ENCODE results near the gene KRTAP5-5.
"Not testable (repeated sequence)": the region's sequence is repeated elsewhere in the genome, so short reads cannot be mapped to it uniquely, and the experiment has no call there.

DNA sequence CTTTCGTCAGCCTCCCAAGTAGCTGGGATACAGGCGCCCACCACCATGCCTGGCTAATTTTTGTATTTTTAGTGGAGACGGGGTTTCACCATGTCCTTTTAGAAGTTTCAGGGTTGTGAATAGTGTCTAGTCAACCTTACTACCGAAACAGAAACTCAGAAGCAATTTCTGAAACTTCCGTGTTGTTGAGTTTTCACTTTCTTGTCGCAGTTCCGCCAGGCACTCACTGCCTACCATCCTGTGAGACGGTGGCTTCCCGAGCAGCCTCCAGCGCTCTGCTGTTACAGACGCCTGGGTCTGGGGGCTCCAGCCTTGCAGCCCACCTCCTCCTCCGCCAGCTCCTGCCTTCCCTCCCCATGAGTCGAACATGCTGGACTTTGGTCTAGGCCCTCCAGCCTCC lies 23.7 kb upstream of the KRTAP5-5 start:
- TF ChIP-seq, protein P1, sequence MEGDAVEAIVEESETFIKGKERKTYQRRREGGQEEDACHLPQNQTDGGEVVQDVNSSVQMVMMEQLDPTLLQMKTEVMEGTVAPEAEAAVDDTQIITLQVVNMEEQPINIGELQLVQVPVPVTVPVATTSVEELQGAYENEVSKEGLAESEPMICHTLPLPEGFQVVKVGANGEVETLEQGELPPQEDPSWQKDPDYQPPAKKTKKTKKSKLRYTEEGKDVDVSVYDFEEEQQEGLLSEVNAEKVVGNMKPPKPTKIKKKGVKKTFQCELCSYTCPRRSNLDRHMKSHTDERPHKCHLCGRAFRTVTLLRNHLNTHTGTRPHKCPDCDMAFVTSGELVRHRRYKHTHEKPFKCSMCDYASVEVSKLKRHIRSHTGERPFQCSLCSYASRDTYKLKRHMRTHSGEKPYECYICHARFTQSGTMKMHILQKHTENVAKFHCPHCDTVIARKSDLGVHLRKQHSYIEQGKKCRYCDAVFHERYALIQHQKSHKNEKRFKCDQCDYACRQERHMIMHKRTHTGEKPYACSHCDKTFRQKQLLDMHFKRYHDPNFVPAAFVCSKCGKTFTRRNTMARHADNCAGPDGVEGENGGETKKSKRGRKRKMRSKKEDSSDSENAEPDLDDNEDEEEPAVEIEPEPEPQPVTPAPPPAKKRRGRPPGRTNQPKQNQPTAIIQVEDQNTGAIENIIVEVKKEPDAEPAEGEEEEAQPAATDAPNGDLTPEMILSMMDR (IDR thresholded peaks at IDR 0.05) = not testable (repeated sequence)
- not testable (repeated sequence) for TF ChIP-seq POLR2A, POLR2AphosphoS5 (IDR thresholded peaks at IDR 0.05)

Data from sigmoid colon (tissue), 4 donors.